Panc1 (cell line): ENCODE results near the gene SF3B2. TPM values are rescaled to one million over a fixed set of nuclear protein-coding genes. Genes with fewer than 3 reads are reported as not detected.
A peak's percentile ranks its signal among the peaks of the same experiment; 100 is the strongest.

Experiments
- ATAC-seq: fragments of 200-7000 bp; cut with Tn5 transposase; 2 replicates; pipeline ENCODE4 v1.9.1; 2020; ENCODE audit warnings: mild to moderate bottlenecking, moderate library complexity
- BruUV-seq: library from RNA; stranded (reverse); fragments of 400-500 nt; replicated peaks from 2 replicates; lab custom pipeline; 2021; lab: Mats Ljungman, UMichigan
- CTCF ChIA-PET: fragments of 300-600 bp; sonication (Branson Sonifier 250); formaldehyde crosslinking; loops from one replicate; lab custom pipeline; 2022; ENCODE audit warnings: antibody characterized with exemption; lab: Charles Lee
- POLR2A ChIA-PET: fragments of 300-600 bp; sonication (Branson Sonifier 250); formaldehyde crosslinking; loops from one replicate; lab custom pipeline; 2022; ENCODE audit warnings: antibody characterized with exemption; lab: Charles Lee
- DNase-seq: peaks from one replicate; pipeline ENCODE4 v3.0.0-alpha.2; 2010; ENCODE audit warnings: low read depth, low spot score
- H3K27ac ChIP-seq: 2 replicates; pipeline ENCODE4 v1.5.1; 2011; ENCODE audit warnings: mild to moderate bottlenecking, low read length, inconsistent platforms
- H3K27me3 ChIP-seq: fragments of 200-500 bp; sonication (Bioruptor generic); 2 replicates; pipeline ENCODE4 v1.6.0; 2014; ENCODE audit warnings: low read length, inconsistent platforms; ENCODE audit not compliant: control insufficient read depth, insufficient read depth
- H3K36me3 ChIP-seq: fragments of 200-500 bp; sonication (Bioruptor generic); 2 replicates; pipeline ENCODE4 v1.5.1; 2014; ENCODE audit warnings: inconsistent platforms, mild to moderate bottlenecking, low read length, moderate library complexity; ENCODE audit not compliant: control insufficient read depth, insufficient read depth
- H3K4me1 ChIP-seq: 2 replicates; pipeline ENCODE4 v1.5.1; 2011; ENCODE audit warnings: inconsistent platforms, mild to moderate bottlenecking, low read length, moderate library complexity; ENCODE audit not compliant: control insufficient read depth, insufficient read depth
- H3K4me3 ChIP-seq, 2 experiments: 2 replicates each; pipeline ENCODE4 v1.5.1; 2011 to 2012; ENCODE audit warnings: low read depth in 2 of 2, low read length in 2 of 2, mild to moderate bottlenecking in 2 of 2, inconsistent platforms in 1 of 2, moderate library complexity in 1 of 2
- H3K9me3 ChIP-seq: fragments of 200-500 bp; sonication (Bioruptor generic); 2 replicates; pipeline ENCODE4 v1.5.1; 2014; ENCODE audit warnings: low read depth, mild to moderate bottlenecking, inconsistent platforms, low read length, moderate library complexity; ENCODE audit not compliant: control insufficient read depth, insufficient read depth
- POLR2AphosphoS5 ChIP-seq: IDR thresholded peaks from 2 replicates; pipeline ENCODE4 v1.6.1; 2012; ENCODE audit warnings: mild to moderate bottlenecking, low read depth, low read length, moderate library complexity
- REST ChIP-seq, 2 experiments: IDR thresholded peaks; 2 replicates each; pipeline ENCODE4 v1.6.1; 2011 to 2012; ENCODE audit warnings: low read depth in 2 of 2, control low read depth in 1 of 2, low read length in 1 of 2, mild to moderate bottlenecking in 1 of 2, moderate library complexity in 1 of 2; ENCODE audit not compliant: insufficient read depth in 1 of 2
- SIN3A ChIP-seq: IDR thresholded peaks from 2 replicates; pipeline ENCODE4 v1.6.1; 2012; ENCODE audit warnings: low read depth, mild to moderate bottlenecking, low read length, moderate library complexity, borderline replicate concordance; ENCODE audit not compliant: insufficient read depth
- TCF7L2 ChIP-seq: IDR thresholded peaks from 2 replicates; pipeline ENCODE4 v1.6.1; 2011; ENCODE audit warnings: mild to moderate bottlenecking, low read depth, low read length, inconsistent platforms
- in situ Hi-C: cut with HindIII; loops from 2 replicates; pipeline ENCODE4 v1.10.0; 2016; ENCODE audit warnings: low sequenced_read_pairs, low pct_unique_long_range_greater_than_20kb
- intact Hi-C: fragments of 100-400 bp; cut with micrococcal nuclease; formaldehyde crosslinking; loops from one replicate; pipeline ENCODE4 v1.10.0; 2022; ENCODE audit not compliant: unreplicated experiment
- total RNA-seq: library from RNA; stranded (reverse); gene quantifications from one replicate; pipeline ENCODE4 v1.2.1, GENCODE V29; 2021; ENCODE audit not compliant: unreplicated experiment
- TF ChIP-seq, protein P1 (sequence below): fragments of 450-650 bp; IDR thresholded peaks from 2 replicates; pipeline ENCODE4 v1.5.1; 2017; ENCODE audit warnings: mild to moderate bottlenecking

The SF3B2 gene
- total RNA-seq, 1 experiment from 2014 or later: 271 TPM

DNA sequence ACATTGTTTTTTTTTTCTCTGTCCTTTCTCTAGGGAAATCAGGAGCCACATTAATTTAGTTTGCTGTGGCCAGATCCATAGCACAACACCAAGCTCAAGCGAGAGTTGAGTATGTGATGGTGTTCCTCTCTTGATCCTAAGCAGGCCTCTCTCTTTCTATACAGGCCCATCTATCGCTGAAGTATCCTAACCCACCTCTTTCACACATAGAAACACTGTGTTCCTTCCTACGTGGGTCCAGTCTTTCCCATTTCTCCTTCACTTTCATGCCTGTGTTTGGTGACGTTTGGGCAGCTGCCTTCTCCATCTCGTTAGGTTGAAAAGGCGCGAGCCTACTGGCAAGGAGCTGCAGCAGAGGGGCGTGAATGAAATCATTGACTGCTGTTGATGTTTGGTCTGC is 20.4 kb downstream of the SF3B2 start:
- intact Hi-C loops (no loop called here), in situ Hi-C loops (no loop called here)
- Histone ChIP-seq H3K27me3 (no peaks in the 10 kb centered on the region), H3K27ac (no peak overlapping the region; the same call in 1 of the 2 replicates), H3K4me3 (peak overlapping the region in 1 of 2 experiments; percentile 73; a peak in 1 of 4 replicates), H3K4me1 (peaks cover 27% of the 10 kb centered on the region), H3K36me3 (0 out of 2 replicates have a peak, but pooled peaks cover 2% of the 10 kb centered on the region), H3K9me3 (no peaks in the 10 kb centered on the region)
- TF ChIP-seq POLR2AphosphoS5 (no peak), REST (IDR thresholded peaks at IDR 0.05; ENCODE audit: insufficient read depth in 1 of 2, low read depth in 2 of 2, low read length in 1 of 2) (no peak), SIN3A (no peak), TCF7L2 (no peak)
- TF ChIP-seq, protein P1, sequence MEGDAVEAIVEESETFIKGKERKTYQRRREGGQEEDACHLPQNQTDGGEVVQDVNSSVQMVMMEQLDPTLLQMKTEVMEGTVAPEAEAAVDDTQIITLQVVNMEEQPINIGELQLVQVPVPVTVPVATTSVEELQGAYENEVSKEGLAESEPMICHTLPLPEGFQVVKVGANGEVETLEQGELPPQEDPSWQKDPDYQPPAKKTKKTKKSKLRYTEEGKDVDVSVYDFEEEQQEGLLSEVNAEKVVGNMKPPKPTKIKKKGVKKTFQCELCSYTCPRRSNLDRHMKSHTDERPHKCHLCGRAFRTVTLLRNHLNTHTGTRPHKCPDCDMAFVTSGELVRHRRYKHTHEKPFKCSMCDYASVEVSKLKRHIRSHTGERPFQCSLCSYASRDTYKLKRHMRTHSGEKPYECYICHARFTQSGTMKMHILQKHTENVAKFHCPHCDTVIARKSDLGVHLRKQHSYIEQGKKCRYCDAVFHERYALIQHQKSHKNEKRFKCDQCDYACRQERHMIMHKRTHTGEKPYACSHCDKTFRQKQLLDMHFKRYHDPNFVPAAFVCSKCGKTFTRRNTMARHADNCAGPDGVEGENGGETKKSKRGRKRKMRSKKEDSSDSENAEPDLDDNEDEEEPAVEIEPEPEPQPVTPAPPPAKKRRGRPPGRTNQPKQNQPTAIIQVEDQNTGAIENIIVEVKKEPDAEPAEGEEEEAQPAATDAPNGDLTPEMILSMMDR: no peak
- BruUV-seq: TSS peak; percentile 37
- ChIA-PET POLR2A (interaction anchor here (0.6 kb wide), 1 partner anchor 46 kb away, joined by 4 read pairs; the partner anchor contains the start of gene CATSPER1), CTCF (interaction anchor here (0.5 to 0.6 kb wide), 2 partner anchors 53 to 169 kb away, joined by 4 read pairs; no protein-coding TSS in a partner anchor)
- DNase-seq (no peak), ATAC-seq (no peak)

DNA sequence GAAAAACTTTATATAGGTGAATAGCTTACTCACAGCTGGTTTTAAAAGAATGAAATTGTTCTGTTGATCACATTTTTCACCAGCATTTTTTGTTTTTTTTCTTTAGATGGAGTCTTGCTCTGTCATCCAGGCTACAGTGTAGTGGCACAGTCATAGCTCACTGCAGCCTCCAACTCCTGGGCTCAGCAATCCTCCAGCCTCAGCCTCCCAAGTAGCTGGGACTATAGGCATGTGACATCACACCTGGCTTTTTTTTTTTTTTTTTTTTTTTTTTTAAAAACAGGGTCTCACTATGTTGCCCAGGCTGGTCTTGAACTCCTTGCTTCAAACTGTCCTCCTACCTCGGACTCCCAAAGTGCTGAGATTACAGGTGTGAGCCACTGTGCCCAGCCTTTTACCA is 21.5 kb downstream of the SF3B2 start:
- no peak for ATAC-seq
- no peak overlapping the region for H3K27ac ChIP-seq
- H3K36me3 ChIP-seq: no peaks in the 10 kb centered on the region
- no peak for TF ChIP-seq TCF7L2
- TF ChIP-seq SIN3A: no peak
- no peak for TF ChIP-seq POLR2AphosphoS5
- TF ChIP-seq, protein P1: no peak
- TF ChIP-seq REST (IDR thresholded peaks at IDR 0.05; ENCODE audit: insufficient read depth in 1 of 2, low read depth in 2 of 2, low read length in 1 of 2): no peak
- in situ Hi-C loops: no loop called here
- ChIA-PET CTCF (no interaction called here), POLR2A (no interaction called here)
- H3K9me3 ChIP-seq: no peaks in the 10 kb centered on the region
- intact Hi-C loops: no loop called here
- H3K4me3 ChIP-seq: no peak overlapping the region
- BruUV-seq: no TSS peak
- H3K4me1 ChIP-seq: peaks cover 22% of the 10 kb centered on the region
- DNase-seq: no peak
- H3K27me3 ChIP-seq: no peaks in the 10 kb centered on the region
